ENCODE results near the gene FLNB.
A peak's percentile ranks its signal among the peaks of the same experiment; 100 is the strongest.

FLNB gene

DNA sequence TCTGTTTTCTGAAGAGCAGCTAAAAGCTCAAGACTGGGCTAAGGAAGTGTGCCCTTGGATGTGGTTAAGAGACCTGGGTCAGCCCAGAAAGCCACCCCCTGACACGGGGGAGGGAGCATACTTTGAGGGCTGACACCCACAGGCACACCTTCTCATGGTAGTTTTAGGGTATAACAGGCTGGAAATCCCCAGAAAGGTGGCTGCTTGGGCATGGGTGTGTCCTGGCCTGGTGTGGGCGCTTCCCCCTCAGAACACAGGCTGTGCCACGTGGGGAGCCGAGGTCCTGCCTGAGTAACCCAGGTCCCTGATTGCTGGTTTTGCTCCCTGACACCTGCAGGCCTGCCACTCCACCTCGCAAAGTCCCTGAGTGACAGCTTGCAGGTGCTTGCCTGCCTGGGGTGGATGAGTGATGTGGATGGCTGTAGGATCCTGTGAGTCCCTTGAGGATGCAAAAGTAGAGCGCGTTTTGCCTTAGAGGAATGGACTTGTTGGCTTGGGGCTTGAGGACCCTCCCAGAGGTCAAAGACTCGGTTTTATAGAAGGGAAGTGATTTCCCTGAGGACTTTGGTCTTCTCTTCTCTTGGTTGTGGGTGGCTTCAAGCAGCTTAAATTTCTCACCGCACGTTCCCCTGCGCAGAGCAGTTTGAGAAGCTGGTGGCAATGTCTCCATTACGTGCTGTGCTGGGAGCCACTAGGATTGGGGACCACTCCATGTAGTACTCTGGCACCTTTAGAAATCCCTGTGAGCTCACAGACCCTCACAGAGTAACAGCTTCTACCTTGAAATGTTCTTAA is 108.1 kb downstream of the FLNB start:
- DNase-seq, result no peak

DNA sequence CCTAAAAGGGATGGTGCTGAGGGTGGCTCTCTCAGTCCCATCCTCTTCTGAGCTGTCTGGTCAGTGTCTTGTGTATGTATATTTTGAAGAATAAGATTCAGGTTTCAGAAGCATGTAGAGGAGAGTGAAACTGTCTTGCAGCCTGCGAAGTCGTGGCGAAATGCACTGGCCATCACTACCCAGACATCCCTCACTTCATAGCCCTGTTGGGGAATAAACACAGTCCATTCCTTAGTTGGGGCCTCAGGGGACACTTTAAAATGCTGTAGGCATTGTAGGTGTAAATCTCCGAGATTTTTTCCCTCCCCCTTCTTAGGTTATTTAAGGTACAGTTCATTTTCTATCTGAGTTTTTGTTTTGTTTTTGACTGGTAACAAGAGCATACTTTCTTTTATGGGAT is 108.8 kb downstream of the FLNB start:
- DNase-seq, result no peak

DNA sequence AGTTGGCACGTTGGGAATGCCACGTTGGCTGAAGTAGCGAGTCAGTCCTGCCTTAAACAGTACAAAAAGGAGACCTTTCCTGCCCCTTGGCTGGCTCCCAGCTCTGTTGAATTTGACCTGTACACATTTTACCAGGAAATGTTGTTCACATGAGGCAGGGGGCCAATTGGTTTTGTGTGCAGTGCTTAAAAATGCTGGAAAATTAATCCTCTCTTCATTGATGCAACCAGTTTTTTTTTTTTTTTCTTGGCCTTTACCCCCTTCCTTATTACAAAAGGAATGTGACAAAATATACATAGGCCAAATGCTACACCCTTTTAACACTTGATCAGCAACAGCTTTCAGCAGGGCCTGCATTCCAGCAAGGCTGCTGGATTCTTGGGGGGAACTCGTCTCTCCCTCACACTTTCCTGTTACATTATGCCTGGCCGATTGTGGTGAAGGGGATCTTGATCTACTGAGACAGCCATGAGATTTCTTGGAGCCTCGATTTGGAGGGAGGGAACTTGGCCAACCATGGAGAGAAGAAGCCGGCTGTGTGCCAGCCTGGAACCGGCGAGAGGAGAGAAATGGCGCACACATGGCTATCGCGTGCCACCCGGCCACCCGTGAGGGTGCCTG is 109.4 kb downstream of the FLNB start:
- no peak for DNase-seq

DNA sequence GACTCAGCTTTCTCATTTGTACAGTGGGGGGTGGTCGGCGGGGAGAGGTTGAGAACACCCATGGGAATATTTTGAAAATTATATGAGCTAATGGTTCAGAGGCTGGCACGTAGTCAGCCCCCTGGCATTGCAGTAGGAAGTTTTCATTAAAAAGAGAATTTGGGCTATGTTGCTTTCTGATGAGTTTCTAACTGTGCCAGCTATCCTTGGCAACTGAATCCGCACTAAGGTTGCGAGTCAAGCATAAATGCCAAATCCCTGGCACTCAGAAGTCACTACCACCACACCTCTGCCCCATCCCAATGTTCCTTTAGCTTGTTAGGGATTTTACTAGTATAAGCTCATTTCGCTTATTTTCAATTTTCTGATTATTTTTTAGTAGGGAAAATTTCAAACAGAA is 111.0 kb downstream of the FLNB start:
- DNase-seq, result no peak

DNA sequence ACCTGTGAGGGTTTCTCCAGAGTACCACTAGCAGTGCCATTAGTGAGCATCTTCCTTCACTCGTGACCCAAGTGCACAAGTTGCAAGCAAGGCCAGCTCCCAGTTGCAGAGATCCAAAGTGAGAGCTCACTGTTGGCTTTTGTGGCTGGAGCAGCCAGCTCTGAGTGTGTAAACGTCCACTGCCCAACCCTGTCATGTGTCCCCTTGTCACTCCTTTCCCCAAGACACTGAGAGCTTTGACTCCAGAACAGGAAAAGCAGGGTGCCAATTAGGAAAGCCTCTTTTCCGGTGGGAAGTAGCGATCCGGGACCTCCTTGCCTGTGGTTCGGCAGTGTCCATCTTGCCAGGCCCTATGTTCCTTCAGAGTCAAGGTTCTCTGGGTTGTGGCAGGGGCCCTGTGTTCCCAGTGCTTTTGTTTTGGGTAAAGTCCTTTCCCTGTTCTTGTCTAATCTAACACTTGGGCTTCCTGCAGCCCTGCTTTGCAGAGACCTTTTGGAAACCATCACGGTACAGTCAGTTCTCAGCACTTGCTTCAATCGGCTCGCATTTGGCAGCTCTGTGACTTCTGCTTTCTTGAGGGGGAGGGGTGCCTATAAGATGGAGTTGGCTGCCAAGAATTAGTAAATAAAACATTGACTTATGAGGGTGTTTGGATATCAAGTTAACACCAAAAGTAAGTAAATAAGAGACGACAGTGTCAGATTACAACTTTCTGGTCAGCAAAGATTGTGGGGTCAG is 112.0 kb downstream of the FLNB start:
- no peak for DNase-seq

DNA sequence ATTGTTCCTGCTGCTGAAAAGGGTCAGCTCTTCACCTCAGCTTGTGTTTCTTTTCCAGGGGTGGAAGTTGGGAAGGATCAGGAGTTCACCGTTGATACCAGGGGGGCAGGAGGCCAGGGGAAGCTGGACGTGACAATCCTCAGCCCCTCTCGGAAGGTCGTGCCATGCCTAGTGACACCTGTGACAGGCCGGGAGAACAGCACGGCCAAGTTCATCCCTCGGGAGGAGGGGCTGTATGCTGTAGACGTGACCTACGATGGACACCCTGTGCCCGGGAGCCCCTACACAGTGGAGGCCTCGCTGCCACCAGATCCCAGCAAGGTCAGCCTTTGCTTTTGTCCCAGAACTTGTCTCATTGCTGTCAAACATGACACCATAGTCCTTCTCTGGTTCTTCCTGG is 113.0 kb downstream of the FLNB start:
- DNase-seq, result no peak

DNA sequence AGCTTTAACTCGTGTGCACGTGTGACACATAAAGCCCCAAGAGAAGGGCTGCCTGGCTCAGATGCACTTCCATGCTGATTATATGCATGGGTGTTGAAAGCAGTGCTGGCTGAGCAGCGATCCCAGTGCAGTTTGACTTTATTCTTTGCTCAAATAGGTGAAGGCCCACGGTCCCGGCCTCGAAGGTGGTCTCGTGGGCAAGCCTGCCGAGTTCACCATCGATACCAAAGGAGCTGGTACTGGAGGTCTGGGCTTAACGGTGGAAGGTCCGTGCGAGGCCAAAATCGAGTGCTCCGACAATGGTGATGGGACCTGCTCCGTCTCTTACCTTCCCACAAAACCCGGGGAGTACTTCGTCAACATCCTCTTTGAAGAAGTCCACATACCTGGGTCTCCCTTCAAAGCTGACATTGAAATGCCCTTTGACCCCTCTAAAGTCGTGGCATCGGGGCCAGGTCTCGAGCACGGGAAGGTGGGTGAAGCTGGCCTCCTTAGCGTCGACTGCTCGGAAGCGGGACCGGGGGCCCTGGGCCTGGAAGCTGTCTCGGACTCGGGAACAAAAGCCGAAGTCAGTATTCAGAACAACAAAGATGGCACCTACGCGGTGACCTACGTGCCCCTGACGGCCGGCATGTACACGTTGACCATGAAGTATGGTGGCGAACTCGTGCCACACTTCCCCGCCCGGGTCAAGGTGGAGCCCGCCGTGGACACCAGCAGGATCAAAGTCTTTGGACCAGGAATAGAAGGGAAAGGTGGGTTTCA is 114.9 kb downstream of the FLNB start:
- DNase-seq, result no peak

DNA sequence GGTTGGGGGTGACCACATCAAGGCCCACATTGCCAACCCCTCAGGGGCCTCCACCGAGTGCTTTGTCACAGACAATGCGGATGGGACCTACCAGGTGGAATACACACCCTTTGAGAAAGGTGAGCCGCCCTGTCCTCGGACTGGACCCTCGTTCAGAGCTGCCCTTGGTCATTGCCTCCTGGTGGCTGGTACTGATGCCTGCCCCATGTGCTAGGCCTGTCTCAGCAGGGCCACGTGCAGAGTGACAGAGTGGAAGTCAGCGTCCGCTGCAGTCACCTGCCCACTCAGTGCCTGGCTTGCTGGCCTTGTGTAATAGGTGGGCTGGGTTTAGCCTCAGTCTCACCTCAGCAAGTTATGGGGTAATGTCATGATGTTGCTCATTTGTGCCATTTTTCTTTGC is 116.2 kb downstream of the FLNB start:
- no peak for DNase-seq

DNA sequence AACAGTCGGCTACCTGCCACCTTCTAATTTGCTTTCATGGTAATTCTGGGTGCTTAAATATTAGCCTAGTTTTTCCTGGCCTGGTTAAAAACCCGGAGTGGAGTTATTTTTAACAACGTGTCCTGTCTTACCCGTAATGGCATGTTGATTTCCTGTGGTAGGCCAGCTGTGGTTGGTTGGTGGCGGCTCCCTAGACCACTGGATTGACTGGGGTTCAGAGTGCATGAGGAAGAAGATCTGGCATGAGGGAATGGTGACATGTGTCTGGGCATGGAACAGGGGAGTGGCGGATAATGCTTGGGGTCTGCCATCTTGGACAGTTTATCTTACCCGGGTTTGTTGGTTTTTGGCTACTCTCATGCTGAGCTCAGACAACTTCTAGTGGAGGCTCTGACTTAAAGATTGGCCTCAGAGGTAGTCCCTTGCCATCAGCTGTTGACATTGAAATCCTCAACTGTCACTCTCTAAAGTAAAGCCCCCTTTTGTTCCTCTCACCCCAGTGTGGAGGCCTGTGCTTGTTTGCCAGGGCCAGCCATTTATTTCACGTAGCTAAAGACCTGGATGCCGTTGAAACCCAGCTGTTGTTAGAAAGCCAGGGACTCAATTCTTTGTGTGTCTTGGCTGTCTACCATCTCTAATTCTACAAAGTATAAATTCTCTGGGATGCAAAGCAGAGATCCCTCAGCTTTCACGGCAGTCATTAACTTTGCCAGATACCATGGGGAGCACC is 121.0 kb downstream of the FLNB start:
- DNase-seq, result no peak

DNA sequence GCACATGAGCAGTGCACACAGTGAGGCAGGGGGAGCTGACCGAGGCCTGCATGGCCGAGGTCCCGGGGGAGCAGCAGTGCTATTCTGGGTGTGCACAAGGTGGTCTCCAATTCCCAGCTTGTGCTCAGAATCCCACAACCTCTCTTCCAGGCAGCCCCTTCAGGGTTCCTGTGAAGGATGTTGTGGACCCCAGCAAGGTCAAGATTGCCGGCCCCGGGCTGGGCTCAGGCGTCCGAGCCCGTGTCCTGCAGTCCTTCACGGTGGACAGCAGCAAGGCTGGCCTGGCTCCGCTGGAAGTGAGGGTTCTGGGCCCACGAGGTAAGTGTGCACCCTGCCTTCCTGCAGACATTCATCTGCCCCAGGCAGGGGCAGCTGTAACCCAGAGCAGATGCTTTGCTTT is 122.4 kb downstream of the FLNB start:
- DNase-seq, result no peak

DNA sequence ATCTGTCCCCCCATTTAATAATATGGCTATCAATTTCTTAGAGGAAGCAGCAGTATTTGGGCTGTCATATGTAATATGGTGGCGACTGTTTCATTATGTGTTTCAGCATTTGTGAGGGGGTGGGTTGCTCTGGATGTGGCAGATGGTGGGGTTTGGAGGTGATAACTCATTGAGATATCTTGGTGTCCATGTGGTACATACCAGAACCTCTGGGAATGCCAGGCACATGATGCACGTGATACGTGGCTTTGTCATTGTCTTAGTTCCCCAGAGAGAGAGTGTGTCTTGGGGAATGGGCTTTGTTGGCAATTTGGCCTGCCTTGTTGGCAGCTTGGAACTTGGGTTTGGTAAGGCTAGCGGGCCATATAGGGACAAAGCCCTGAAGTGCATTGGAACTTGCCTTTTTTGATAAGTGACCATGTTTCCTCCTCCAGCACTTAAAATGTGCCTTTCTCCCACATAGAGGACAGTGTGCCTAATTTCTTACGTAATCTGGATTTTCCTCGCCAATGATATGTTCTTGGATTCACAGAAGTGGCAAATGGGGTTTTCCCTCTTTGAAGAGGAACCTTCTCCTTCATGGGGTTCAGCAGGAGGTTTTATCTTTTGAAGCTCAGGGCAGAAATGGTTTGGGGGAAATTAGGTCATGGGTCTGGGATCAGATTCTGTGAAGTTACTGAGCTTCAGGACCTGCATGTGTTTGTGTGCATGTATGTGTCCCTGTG is 123.0 kb downstream of the FLNB start:
- no peak for DNase-seq

DNA sequence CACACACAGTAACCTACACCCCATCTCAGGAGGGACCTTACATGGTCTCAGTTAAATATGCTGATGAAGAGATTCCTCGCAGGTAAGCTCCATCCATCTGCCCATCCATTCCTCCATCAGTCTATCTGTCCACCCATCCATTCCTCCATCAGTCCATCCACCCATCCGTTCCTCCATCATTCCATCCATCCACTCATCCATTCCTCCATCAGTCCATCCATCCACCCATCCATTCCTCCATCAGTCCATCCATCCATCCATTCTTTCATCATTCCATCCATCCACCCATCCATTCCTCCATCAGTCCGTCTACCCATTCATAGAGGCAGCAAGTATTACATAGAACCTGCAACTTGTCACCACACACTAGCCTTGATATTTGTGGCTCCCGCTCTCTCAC is 124.6 kb downstream of the FLNB start:
- no peak for DNase-seq

DNA sequence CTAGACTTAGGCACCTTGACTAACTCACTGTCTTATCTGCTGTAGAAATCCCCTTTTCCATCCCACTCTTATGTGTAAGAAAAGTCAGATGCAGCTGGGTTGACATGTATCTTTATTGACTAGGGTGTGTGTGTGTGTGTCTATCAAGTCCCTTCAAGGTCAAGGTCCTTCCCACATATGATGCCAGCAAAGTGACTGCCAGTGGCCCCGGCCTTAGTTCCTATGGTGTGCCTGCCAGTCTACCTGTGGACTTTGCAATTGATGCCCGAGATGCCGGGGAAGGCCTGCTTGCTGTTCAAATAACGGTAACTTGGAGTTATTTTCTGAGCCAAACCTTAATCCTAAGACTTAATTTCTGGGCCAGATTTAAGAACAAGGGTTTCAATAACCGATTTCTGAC is 126.2 kb downstream of the FLNB start:
- no peak for DNase-seq

DNA sequence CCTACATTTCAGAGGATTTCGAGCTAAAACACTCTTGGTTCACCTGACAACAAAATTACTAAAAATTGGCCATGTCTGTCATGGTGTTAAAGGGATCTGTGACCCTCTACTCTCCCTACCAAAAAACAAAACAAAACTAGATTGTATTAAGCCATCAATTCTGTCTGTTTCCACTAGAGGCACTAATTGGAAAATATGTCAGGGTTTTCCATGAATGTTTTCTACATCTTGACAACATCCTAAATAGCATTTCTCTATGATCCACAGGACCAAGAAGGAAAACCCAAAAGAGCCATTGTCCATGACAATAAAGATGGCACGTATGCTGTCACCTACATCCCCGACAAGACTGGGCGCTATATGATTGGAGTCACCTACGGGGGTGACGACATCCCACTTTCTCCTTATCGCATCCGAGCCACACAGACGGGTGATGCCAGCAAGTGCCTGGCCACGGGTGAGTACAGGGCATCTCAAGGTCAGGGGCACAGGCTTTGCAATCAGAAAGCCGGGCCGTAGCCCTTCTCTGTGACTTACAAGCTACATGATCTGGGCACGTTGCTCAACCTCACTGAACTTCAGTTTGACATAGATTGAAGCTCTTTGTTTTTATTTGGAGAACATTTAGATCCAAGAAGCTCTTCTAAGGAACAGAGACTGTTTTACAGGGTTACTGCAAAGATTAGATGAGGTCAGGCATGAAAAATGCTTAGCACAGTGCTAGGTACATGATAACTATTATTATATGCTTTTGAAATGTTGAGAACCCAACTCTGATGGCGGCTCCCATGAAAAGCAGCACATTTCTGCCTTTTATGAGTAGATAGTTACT is 127.7 kb downstream of the FLNB start:
- DNase-seq, result no peak

DNA sequence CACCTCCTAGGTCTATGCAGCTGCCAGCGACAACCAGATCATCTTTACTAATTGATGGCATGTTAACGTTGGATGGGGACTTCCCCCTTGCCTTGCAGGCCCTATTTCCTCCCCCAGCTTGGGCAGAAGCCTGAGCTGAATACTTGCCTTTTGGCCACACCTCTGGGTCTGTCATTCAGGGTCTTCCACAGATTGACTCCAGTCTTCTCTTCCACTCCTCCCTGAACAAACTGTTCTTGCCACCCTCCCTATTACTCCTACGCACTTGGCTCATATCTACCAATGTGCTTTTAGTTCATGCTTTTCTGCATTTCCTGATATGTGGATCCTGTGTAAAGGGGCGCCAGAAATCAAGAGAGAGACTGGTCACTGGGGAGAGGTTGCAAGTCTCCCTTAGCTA is 129.1 kb downstream of the FLNB start:
- no peak for DNase-seq

DNA sequence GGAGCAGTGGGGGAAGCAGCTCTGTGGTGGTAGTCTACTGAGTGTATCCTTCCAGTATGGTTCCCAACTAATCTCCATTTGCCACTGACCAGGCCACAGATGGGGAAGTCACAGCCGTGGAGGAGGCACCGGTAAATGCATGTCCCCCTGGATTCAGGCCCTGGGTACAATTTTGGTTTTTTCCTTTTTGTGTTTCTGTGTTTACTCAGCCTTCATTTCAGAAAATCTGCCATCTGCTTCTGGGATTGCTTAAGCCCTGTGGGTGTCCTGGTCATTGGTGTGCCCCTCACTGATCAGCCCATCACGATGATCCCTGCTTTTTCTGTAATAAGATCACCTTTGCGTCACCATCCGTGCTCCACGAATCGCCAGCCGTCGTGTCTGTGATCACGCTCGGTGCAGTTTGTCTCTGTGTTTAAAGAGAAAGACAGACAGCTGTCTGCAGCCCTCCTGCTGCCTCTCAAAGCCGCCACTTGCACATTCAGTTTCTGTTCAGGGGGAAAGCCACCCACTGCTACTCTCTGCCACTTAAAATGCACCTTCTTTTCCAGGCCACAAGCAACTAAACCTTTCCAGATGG is 133.6 kb downstream of the FLNB start:
- no peak for DNase-seq

DNA sequence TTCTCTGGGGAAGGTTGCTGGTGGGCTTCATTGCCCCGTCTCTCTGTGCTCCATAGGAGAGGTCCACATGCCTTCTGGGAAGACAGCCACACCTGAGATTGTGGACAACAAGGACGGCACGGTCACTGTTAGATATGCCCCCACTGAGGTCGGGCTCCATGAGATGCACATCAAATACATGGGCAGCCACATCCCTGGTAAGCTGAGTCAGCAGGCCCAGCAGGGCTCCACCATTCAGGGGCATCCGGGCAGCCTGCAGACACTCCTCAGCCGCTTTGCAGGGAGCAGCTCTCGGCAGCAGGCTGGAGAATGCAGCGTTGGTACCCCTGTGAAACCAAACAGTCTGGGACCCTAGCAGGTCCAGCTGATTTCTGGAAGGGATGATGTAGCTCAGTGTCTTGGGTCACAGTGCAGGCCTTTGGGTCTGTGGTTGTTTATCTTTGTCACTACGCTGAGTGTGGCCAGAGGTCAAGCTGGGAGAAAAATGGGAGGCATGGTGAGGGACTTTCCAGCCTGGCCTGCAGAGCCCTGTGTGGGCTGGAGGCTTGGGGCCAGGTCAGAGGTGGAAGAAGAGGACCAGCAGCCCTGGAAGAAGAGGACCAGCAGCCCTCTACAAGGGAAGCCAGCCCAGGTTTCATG is 135.3 kb downstream of the FLNB start:
- DNase-seq, result no peak

DNA sequence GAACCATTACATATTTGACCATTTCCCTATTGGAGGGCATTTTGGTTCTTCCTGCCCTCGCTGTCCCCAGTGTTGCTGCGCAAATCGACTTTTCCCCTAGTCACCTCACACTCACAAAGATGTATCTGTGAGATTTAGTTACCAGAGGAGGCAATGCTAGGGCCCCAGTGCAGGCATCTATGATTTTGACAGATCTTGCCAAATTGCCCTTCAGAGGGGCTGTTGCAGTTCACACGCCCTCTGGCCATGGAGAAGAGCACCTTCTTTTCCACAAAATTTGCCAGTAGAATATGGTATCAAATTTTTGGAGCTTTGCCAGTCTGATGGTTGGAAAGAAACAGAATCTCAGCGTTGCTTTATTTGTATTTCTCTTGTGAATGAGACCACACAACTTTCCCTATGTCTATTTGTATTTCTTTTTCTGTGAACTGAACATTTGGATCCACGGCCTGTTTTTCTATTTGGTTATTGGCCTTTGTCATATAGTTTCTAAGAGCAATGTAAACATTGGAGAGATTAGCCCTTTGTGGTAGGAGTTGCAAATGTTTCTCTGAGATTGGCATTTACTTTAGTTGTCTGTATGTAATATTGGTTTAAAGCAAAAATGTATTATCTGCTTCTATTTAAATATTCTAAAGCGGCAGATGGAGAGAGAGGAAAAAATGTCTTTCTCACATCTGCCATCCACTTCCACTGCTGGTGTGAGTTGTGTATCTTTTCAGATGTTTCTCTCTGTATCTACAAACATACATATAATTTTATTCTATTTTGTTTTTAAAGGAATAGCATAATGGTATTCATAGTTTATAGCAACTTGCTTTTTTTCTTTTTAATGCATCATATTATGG is 136.5 kb downstream of the FLNB start:
- DNase-seq, result peak; percentile 24

DNA sequence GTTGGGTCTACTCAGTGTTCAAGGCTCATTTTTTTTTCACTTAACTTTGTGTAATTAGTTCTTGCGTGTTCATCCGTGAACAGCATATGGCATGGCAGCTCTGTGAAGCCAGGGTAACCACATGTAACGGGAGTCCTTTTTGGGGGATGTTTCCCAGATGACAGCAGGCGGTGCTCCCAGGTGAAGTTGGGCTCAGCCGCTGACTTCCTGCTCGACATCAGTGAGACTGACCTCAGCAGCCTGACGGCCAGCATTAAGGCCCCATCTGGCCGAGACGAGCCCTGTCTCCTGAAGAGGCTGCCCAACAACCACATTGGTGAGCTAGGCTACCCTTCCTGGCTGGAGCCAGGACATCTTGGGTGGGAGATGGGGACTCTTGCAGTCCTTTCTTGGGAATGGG is 139.8 kb downstream of the FLNB start:
- no peak for DNase-seq
